OCI-LY1 (cell line): Measurements from ENCODE around the gene TARS1.

Experiments used
- EZH2 ChIP-seq: fragments of 200-600 bp; sonication (generic), shearing (Covaris generic); IDR thresholded peaks from 2 replicates; pipeline ENCODE4 v1.8.0; 2017; ENCODE audit warnings: borderline replicate concordance, mixed run types, mild to moderate bottlenecking, antibody characterized with exemption, low read length, moderate library complexity, mixed read lengths
- TF ChIP-seq, protein P1 (sequence below): fragments of 200-600 bp; sonication (generic), shearing (Covaris generic); IDR thresholded peaks from 2 replicates; pipeline ENCODE4 v1.5.1; 2017; ENCODE audit warnings: mild to moderate bottlenecking, antibody characterized with exemption, low read length, moderate library complexity, mixed read lengths

DNA sequence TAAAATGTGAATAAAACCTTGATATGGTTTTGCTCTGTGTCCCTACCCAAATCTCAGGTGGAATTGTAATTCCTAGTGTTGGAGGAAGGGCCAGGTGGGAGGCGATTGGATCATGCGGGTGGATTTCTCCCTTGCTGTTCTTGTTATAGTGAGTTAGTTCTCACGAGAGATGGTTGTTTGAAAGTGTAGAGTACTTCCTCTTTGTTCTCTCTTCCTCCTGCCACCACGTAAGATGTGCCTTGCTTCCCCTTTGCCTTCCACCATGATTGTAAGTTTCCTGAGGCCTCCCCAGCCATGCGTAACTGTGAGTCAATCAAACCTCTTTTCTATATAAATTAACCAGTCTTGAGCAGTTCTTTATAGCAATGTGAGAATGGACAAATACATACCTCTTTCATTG, 34.9 kb downstream of the TARS1 start:
- TF ChIP-seq, protein P1, sequence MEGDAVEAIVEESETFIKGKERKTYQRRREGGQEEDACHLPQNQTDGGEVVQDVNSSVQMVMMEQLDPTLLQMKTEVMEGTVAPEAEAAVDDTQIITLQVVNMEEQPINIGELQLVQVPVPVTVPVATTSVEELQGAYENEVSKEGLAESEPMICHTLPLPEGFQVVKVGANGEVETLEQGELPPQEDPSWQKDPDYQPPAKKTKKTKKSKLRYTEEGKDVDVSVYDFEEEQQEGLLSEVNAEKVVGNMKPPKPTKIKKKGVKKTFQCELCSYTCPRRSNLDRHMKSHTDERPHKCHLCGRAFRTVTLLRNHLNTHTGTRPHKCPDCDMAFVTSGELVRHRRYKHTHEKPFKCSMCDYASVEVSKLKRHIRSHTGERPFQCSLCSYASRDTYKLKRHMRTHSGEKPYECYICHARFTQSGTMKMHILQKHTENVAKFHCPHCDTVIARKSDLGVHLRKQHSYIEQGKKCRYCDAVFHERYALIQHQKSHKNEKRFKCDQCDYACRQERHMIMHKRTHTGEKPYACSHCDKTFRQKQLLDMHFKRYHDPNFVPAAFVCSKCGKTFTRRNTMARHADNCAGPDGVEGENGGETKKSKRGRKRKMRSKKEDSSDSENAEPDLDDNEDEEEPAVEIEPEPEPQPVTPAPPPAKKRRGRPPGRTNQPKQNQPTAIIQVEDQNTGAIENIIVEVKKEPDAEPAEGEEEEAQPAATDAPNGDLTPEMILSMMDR = no peak
- TF ChIP-seq EZH2 = no peak
